Stomach (tissue), 9 donors: Measurements from ENCODE around the gene EIF5. TPM values are rescaled to one million over a fixed set of nuclear protein-coding genes. Genes with fewer than 3 reads are reported as not detected.

Source experiments
- DNase-seq, 2 donors: peaks; one replicate each; pipeline versions ENCODE4 v3.0.0 to v3.0.0-alpha.2; 2013 to 2019
- H3K27ac ChIP-seq, 5 donors: fragments of 200-600 bp in 4 of 5; sonication (generic) in 4 of 5; one replicate each; pipeline ENCODE4 v1.5.1; 2013 to 2019; ENCODE audit warnings: mild to moderate bottlenecking in 1 of 5, moderate library complexity in 1 of 5
- H3K27me3 ChIP-seq, 3 donors: fragments of 200-600 bp; sonication (generic); one replicate each; pipeline ENCODE4 v1.5.1; 2017 to 2019; ENCODE audit warnings: mixed run types in 1 of 3
- H3K36me3 ChIP-seq, 4 donors: fragments of 200-600 bp; sonication (generic); 1 replicate in 3 of 4; 2 replicates in 1 of 4; pipeline ENCODE4 v1.5.1; 2016 to 2019
- H3K4me1 ChIP-seq, 4 donors: fragments of 200-600 bp; sonication (generic); one replicate each; pipeline ENCODE4 v1.5.1; 2016 to 2019
- H3K4me3 ChIP-seq, 4 donors: fragments of 200-600 bp; sonication (generic) in 3 of 4; one replicate each; pipeline ENCODE4 v1.5.1; 2016 to 2019; ENCODE audit warnings: mild to moderate bottlenecking in 1 of 4
- H3K9me3 ChIP-seq, 4 donors: fragments of 200-600 bp; sonication (generic); one replicate each; pipeline ENCODE4 v1.5.1; 2016 to 2019
- EP300 ChIP-seq: sonication (generic); formaldehyde crosslinking; IDR thresholded peaks from one replicate; pipeline ENCODE4 v1.6.1; 2017; ENCODE audit warnings: antibody characterized with exemption
- POLR2A ChIP-seq, 4 donors: fragments of 450-650 bp; IDR thresholded peaks; one replicate each; pipeline ENCODE4 v1.6.1; 2016; ENCODE audit warnings: antibody characterized with exemption in 4 of 4, control low read depth in 2 of 4, mild to moderate bottlenecking in 1 of 4, moderate library complexity in 1 of 4
- POLR2AphosphoS5 ChIP-seq, 3 donors: sonication (generic); formaldehyde crosslinking; IDR thresholded peaks; one replicate each; pipeline ENCODE4 v1.6.1; 2016; ENCODE audit warnings: antibody characterized with exemption in 3 of 3
- WGBS, 5 donors: extraction: QIAGEN DNeasy Blood & Tissue Kit in 3 of 5; methylation state at CpG; one replicate each; pipeline versions ENCODE4 v1.1.5 to v1.1.7; 2013 to 2018; 5-methylcytosine and 5-hydroxymethylcytosine counted together
- intact Hi-C: fragments of 100-400 bp; cut with DNase I; formaldehyde crosslinking; loops from one replicate; pipeline ENCODE4 v1.15.1; 2023; ENCODE audit warnings: low total_unique reads
- polyA plus RNA-seq, 3 donors: library from polyadenylated mRNA; stranded (reverse); fragments of 200-250 nt; gene quantifications; one replicate each; pipeline ENCODE4 v1.2.3, GENCODE V29; 2013
- total RNA-seq, 5 donors: library from RNA; depleted of rRNA; stranded (reverse); fragments of >200 nt; gene quantifications; one replicate each; pipeline versions ENCODE4 v1.1.0 to v1.2.3, GENCODE V29; 2014 to 2016
- TF ChIP-seq, protein P1 (sequence below), 7 experiments: fragments of 450-650 bp in 4 of 7; fragments of 200-600 bp in 3 of 7; sonication (generic) in 3 of 7; IDR thresholded peaks; one replicate each; pipeline ENCODE4 v1.5.1; 2016 to 2019; ENCODE audit warnings: antibody characterized with exemption in 7 of 7, control low read depth in 2 of 7, mild to moderate bottlenecking in 1 of 7
- donor health status: healthy with polysubstance abuse.
- donor health status: Bipolar disorder and iron deficiency.
- donor health status: healthy.

Gene EIF5
- total and polyA plus RNA-seq, 8 donors: 44.3 to 401 (median 134) TPM

DNA sequence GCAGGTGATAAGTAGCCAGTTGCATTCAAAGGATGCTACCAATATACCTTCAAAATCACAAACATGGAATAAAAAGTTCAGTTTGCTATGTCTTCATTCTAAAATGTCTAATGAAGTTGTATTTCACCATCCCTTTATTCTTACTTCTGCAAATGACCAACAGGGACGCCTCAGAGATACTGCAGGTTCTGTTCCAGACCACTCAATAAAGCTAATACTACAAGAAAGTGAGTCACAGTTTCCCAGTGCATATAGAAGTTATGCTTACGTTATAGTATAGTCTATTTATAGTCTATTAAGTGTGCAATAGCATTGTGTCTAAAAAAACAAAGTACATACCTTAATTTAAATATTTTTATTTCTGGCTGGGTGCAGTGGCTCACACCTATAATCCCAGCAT is 29.3 kb upstream of the EIF5 start:
- TF ChIP-seq, protein P1, sequence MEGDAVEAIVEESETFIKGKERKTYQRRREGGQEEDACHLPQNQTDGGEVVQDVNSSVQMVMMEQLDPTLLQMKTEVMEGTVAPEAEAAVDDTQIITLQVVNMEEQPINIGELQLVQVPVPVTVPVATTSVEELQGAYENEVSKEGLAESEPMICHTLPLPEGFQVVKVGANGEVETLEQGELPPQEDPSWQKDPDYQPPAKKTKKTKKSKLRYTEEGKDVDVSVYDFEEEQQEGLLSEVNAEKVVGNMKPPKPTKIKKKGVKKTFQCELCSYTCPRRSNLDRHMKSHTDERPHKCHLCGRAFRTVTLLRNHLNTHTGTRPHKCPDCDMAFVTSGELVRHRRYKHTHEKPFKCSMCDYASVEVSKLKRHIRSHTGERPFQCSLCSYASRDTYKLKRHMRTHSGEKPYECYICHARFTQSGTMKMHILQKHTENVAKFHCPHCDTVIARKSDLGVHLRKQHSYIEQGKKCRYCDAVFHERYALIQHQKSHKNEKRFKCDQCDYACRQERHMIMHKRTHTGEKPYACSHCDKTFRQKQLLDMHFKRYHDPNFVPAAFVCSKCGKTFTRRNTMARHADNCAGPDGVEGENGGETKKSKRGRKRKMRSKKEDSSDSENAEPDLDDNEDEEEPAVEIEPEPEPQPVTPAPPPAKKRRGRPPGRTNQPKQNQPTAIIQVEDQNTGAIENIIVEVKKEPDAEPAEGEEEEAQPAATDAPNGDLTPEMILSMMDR (IDR thresholded peaks at IDR 0.05): no peak
- no peak for TF ChIP-seq POLR2A (IDR thresholded peaks at IDR 0.05)
- TF ChIP-seq EP300: no peak
- TF ChIP-seq POLR2AphosphoS5 (IDR thresholded peaks at IDR 0.05): no peak
- intact Hi-C loops: no loop called here
- WGBS, 5 donors: 41 to 61% (median 49%) methylated on average over 2 of the region's 2 CpGs

DNA sequence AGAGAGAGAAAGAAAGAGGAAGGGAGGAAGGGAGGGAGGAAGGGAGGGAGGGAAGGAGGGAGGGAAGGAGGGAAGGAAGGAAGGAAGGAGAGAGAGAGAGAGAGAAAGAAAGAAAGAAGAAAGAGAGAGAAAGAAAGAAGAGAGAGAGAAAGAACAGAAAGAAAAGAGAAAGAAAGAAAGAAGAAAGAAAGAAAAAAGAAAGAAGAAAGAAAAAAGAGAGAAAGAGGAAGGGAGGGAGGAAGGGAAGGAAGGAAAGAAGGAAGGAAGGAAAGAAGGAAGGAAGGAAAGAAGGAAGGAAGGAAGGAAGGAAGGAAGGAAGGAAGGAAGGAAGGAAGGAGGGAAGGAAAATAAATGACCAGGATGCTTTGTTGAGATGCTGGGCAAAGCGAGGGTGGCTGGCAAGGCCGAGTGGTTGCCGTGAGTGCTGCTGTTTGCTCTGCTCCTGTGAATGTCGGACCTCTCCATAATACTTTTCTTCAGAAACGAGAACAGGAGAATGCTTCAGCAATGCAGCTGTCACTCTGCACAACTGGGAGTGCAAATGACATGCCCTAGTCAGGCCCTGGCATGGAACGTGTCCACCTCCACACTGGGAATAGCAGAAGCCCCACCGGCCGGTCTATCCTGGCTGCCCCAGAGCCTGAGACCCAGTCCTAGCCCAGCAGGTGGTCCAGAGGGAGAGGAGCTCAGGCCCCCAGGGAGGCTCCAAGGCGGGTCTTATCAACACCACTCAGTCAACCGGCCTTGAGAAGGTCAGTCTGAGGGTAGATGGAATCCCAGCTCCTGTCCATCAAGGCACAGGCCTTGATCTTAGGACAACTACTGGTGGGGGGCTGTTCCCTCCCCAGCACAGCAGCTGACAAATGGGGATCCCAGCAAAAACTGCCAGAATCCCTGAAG is 25.1 kb upstream of the EIF5 start:
- H3K4me1 ChIP-seq: no peaks in the 10 kb centered on the region
- H3K4me3 ChIP-seq: no peak overlapping the region
- H3K27me3 ChIP-seq: no peaks in the 10 kb centered on the region
- no peaks in the 10 kb centered on the region for H3K9me3 ChIP-seq
- TF ChIP-seq POLR2AphosphoS5 (IDR thresholded peaks at IDR 0.05): no peak
- no peak for TF ChIP-seq POLR2A (IDR thresholded peaks at IDR 0.05)
- no peak for TF ChIP-seq EP300
- TF ChIP-seq, protein P1 (IDR thresholded peaks at IDR 0.05): no peak
- DNase-seq: no peak
- WGBS, 5 donors: 75 to 87% (median 84%) methylated on average over 7 to 10 of the region's 10 CpGs
- intact Hi-C loops: no loop called here
- no peaks in the 10 kb centered on the region for H3K36me3 ChIP-seq
- H3K27ac ChIP-seq: no peak overlapping the region

More for the DNA sequence above, 29.3 kb upstream of the EIF5 start:
- H3K36me3 ChIP-seq: no peaks in the 10 kb centered on the region
- no peak overlapping the region for H3K4me3 ChIP-seq
- H3K4me1 ChIP-seq: no peaks in the 10 kb centered on the region
- no peaks in the 10 kb centered on the region for H3K9me3 ChIP-seq
- no peak for DNase-seq
- no peaks in the 10 kb centered on the region for H3K27me3 ChIP-seq
- H3K27ac ChIP-seq: no peak overlapping the region

DNA sequence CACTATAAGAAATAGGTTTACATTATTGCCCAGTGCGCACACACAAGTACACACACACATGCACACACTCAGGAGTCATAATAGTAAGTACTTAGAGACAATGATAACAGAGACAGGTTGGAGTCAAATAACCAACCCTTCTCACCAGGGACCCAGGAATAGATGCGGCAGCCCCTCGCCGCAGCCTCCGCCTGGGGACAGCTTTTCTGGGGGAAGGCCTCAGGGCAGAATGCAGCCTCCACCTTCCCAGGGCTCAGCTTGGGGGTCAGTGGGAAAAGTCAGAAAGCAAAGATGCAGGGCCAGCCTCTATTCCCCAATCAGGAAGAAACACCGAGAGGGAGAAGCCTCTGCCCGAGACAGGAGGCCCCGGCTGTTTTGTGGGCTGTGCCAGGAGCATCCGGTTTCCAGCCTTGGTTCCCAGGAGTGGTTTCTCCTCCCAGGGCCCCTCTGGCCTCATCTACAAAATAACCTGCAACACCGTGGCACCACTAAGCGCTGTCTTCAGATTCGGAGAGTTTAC is 23.4 kb upstream of the EIF5 start:
- TF ChIP-seq POLR2AphosphoS5 (IDR thresholded peaks at IDR 0.05): no peak
- TF ChIP-seq, protein P1 (IDR thresholded peaks at IDR 0.05): no peak
- no peak for TF ChIP-seq POLR2A (IDR thresholded peaks at IDR 0.05)
- TF ChIP-seq EP300: no peak
- intact Hi-C loops: no loop called here
- DNase-seq: no peak
- Histone ChIP-seq H3K27me3 (no peaks in the 10 kb centered on the region), H3K36me3 (no peaks in the 10 kb centered on the region), H3K4me1 (peaks cover 0 to 7% (median 6%) of the 10 kb centered on the region in 4 donors), H3K4me3 (no peak overlapping the region), H3K9me3 (no peaks in the 10 kb centered on the region), H3K27ac (no peak overlapping the region)
- WGBS, 5 donors: 84 to 93% (median 91%) methylated on average over 9 to 12 of the region's 12 CpGs

DNA sequence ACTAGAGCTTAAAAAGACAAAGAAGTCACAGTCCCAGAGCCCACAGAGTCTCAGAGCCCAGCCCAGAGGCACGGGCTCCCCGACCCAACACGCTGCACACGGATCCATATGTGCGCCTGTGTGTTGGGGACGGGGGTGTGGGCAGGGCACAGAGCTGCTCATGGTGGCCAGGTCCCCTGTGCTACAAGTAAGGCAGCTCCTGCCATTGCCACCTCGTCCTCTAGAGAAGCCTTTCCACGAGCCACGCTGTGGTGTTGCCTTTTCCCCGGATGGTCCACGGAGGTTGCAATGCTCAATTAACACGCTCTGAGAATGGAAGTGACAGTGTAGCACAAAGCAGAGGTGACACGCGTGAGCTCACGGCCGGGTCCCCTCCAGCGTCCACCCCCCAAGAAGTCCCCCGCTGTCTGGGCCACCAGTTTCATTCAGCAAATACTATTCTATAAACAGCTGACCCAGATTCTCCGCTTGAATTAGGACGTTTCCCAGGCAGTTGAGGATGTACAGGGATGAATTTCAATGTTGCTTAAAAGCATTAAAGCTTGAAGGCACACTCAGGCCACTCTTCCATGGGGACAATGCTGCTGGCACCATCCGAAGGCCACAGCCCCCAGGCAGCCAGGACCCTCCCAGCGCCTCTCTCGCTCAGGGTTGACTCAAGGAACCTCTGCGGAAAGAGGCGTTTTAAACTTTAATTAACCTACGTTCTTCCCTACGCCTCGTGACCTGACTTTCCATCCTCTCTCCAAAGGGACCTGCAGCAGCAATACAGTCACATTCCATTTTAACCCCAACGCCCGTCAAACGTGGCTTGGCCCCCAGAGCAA is 22.7 kb upstream of the EIF5 start:
- no peaks in the 10 kb centered on the region for H3K27me3 ChIP-seq
- peaks cover 0 to 9% (median 6%) of the 10 kb centered on the region in 4 donors for H3K4me1 ChIP-seq
- H3K36me3 ChIP-seq: no peaks in the 10 kb centered on the region
- no peak for DNase-seq
- H3K9me3 ChIP-seq: no peaks in the 10 kb centered on the region
- H3K27ac ChIP-seq: no peak overlapping the region
- intact Hi-C loops: no loop called here
- no peak overlapping the region for H3K4me3 ChIP-seq
- 85 to 91% (median 88%) methylated on average over 28 to 31 of the region's 31 CpGs for WGBS, 5 donors
- no peak for TF ChIP-seq POLR2AphosphoS5 (IDR thresholded peaks at IDR 0.05)
- TF ChIP-seq, protein P1 (IDR thresholded peaks at IDR 0.05): no peak
- no peak for TF ChIP-seq POLR2A (IDR thresholded peaks at IDR 0.05)
- TF ChIP-seq EP300: no peak
